NCI-H2081 (cell line): ENCODE measurements around the gene C9orf78.

ENCODE experiments used
- DNase-seq, 2 experiments: peaks; one replicate each; lab custom pipeline; 2025; lab: John Stamatoyannopoulos, UW

Gene C9orf78

GRCh38 chr9:129867136-129868022 is 32.3 kb upstream of the C9orf78 start:
- DNase-seq, result no peak

GRCh38 chr9:129866394-129867135 is 31.5 kb upstream of the C9orf78 start:
- no peak for DNase-seq

- no peak for DNase-seq
These were observed 30.7 kb upstream of the C9orf78 start for GRCh38 chr9:129865668-129866320.

- DNase-seq, result no peak
These were observed 30.0 kb upstream of the C9orf78 start for GRCh38 chr9:129864991-129865647.

GRCh38 chr9:129863059-129863690 is 28.1 kb upstream of the C9orf78 start:
- peak; percentile 61 to 84 for DNase-seq

- no peak for DNase-seq
These were observed 26.4 kb upstream of the C9orf78 start for GRCh38 chr9:129861447-129861827.

GRCh38 chr9:129860653-129861446 is 25.8 kb upstream of the C9orf78 start:
- no peak for DNase-seq

GRCh38 chr9:129858167-129858962 is 23.3 kb upstream of the C9orf78 start:
- no peak for DNase-seq

- DNase-seq, result no peak
These were observed 22.1 kb upstream of the C9orf78 start for GRCh38 chr9:129857207-129857606.

GRCh38 chr9:129854588-129855110 is 19.6 kb upstream of the C9orf78 start:
- no peak for DNase-seq

- DNase-seq, result no peak
These were observed 18.5 kb upstream of the C9orf78 start for GRCh38 chr9:129853614-129854013.

- DNase-seq, result peak in 1 of 2 experiments; percentile 4
These were observed 17.5 kb upstream of the C9orf78 start for GRCh38 chr9:129852579-129852978.

- DNase-seq, result no peak
These were observed 16.7 kb upstream of the C9orf78 start for GRCh38 chr9:129851821-129852220.

- no peak for DNase-seq
These were observed 15.9 kb upstream of the C9orf78 start for GRCh38 chr9:129850821-129851550.

- DNase-seq, result no peak
These were observed 14.8 kb upstream of the C9orf78 start for GRCh38 chr9:129849901-129850300.

- DNase-seq, result no peak
These were observed 13.8 kb upstream of the C9orf78 start for GRCh38 chr9:129848712-129849441.

GRCh38 chr9:129845373-129845772 is 10.3 kb upstream of the C9orf78 start:
- no peak for DNase-seq

- no peak for DNase-seq
These were observed 6.0 kb upstream of the C9orf78 start for GRCh38 chr9:129841071-129841470.
